ENCODE results near the gene GSK3B. TPM values are rescaled to one million over a fixed set of nuclear protein-coding genes. Genes with fewer than 3 reads are reported as not detected.
A peak's percentile ranks its signal among the peaks of the same experiment; 100 is the strongest.
"Not testable (repeated sequence)": the region's sequence is repeated elsewhere in the genome, so short reads cannot be mapped to it uniquely, and the experiment has no call there.

The GSK3B gene
- total RNA-seq, 2 donors from 2014 or later, result 57.3 to 59.8 TPM

GRCh38 chr3:120004008-120004498 is 90.2 kb downstream of the GSK3B start:
- TF ChIP-seq CTCF (conservative IDR thresholded peaks at IDR 0.05), result peak; percentile 44
- peak overlapping the region; percentile 38 for H3K4me3 ChIP-seq (ENCODE audit: low read length)
- 35 to 44% methylated on average over 9 to 11 of the region's 11 CpGs for WGBS, 2 experiments (ENCODE audit: insufficient coverage in 1 of 2, insufficient read length in 1 of 2)
- Mint-ChIP-seq H3K4me1 (peaks cover 17% of the 10 kb centered on the region), H3K4me3 (peak overlapping the region; percentile 27), H3K36me3 (ENCODE audit: low read depth) (peaks cover 44% of the 10 kb centered on the region), H3K9me3 (peaks cover 41% of the 10 kb centered on the region), H3K27ac (peak overlapping the region; percentile 79)
- H3K9ac ChIP-seq (ENCODE audit: extremely low read depth, low read length, poor library complexity, severe bottlenecking); H3K9me3 ChIP-seq (ENCODE audit: control insufficient read depth, low read length); H3K27me3 ChIP-seq (ENCODE audit: control insufficient read depth, insufficient read depth, low read length, poor library complexity, severe bottlenecking); H3K4me1 ChIP-seq (ENCODE audit: control insufficient read depth, insufficient read depth, low read length); H3K27me3 Mint-ChIP-seq (ENCODE audit: insufficient read depth): not testable (repeated sequence)
- peak overlapping the region; percentile 34 for H3K27ac ChIP-seq (ENCODE audit: low read depth, low read length)
- peaks cover 23% of the 10 kb centered on the region for H3K36me3 ChIP-seq (ENCODE audit: control insufficient read depth, insufficient read depth, low read length)
- peak; percentile 83 for DNase-seq

GRCh38 chr3:119998166-119998565 is 96.1 kb downstream of the GSK3B start:
- H3K27me3 ChIP-seq (ENCODE audit: control insufficient read depth, insufficient read depth, low read length, poor library complexity, severe bottlenecking), result no peaks in the 10 kb centered on the region
- H3K4me1 Mint-ChIP-seq, result no peaks in the 10 kb centered on the region
- no peak for TF ChIP-seq CTCF (conservative IDR thresholded peaks at IDR 0.05)
- H3K36me3 Mint-ChIP-seq (ENCODE audit: low read depth), result peaks cover 56% of the 10 kb centered on the region
- H3K4me1 ChIP-seq (ENCODE audit: control insufficient read depth, insufficient read depth, low read length), result no peaks in the 10 kb centered on the region
- H3K9ac ChIP-seq (ENCODE audit: extremely low read depth, low read length, poor library complexity, severe bottlenecking), result no peak overlapping the region
- H3K4me3 ChIP-seq (ENCODE audit: low read length), result no peak overlapping the region
- no peak overlapping the region for H3K27ac ChIP-seq (ENCODE audit: low read depth, low read length)
- no peak for DNase-seq
- no peaks in the 10 kb centered on the region for H3K9me3 Mint-ChIP-seq
- H3K4me3 Mint-ChIP-seq, result no peak overlapping the region
- no peaks in the 10 kb centered on the region for H3K27me3 Mint-ChIP-seq (ENCODE audit: insufficient read depth)
- peaks cover 44% of the 10 kb centered on the region for H3K36me3 ChIP-seq (ENCODE audit: control insufficient read depth, insufficient read depth, low read length)
- no peak overlapping the region for H3K27ac Mint-ChIP-seq
- H3K9me3 ChIP-seq (ENCODE audit: control insufficient read depth, low read length), result peaks cover 14% of the 10 kb centered on the region
- WGBS, 2 experiments (ENCODE audit: insufficient coverage in 1 of 2, insufficient read length in 1 of 2), result 64 to 100% methylated on average over 1 of the region's 1 CpG

GRCh38 chr3:119990888-119991287 is 103.4 kb downstream of the GSK3B start:
- Mint-ChIP-seq H3K36me3 (ENCODE audit: low read depth) (peaks cover 29% of the 10 kb centered on the region), H3K27ac (no peak overlapping the region), H3K27me3 (ENCODE audit: insufficient read depth) (no peaks in the 10 kb centered on the region), H3K4me3 (no peak overlapping the region), H3K4me1 (no peaks in the 10 kb centered on the region), H3K9me3 (peaks cover 17% of the 10 kb centered on the region)
- H3K4me1 ChIP-seq (ENCODE audit: control insufficient read depth, insufficient read depth, low read length), result no peaks in the 10 kb centered on the region
- no peak for DNase-seq
- no peaks in the 10 kb centered on the region for H3K27me3 ChIP-seq (ENCODE audit: control insufficient read depth, insufficient read depth, low read length, poor library complexity, severe bottlenecking)
- H3K9ac ChIP-seq (ENCODE audit: extremely low read depth, low read length, poor library complexity, severe bottlenecking), result no peak overlapping the region
- H3K27ac ChIP-seq (ENCODE audit: low read depth, low read length), result no peak overlapping the region
- H3K36me3 ChIP-seq (ENCODE audit: control insufficient read depth, insufficient read depth, low read length), result peaks cover 4% of the 10 kb centered on the region
- no peak for TF ChIP-seq CTCF (conservative IDR thresholded peaks at IDR 0.05)
- peaks cover 19% of the 10 kb centered on the region for H3K9me3 ChIP-seq (ENCODE audit: control insufficient read depth, low read length)
- no peak overlapping the region for H3K4me3 ChIP-seq (ENCODE audit: low read length)
